ENCODE data around the gene PPIL6. TPM values are rescaled to one million over a fixed set of nuclear protein-coding genes. Genes with fewer than 3 reads are reported as not detected.

PPIL6 gene
- total RNA-seq, 2 experiments from 2014 or later = 0.84 to 1.3 TPM

DNA sequence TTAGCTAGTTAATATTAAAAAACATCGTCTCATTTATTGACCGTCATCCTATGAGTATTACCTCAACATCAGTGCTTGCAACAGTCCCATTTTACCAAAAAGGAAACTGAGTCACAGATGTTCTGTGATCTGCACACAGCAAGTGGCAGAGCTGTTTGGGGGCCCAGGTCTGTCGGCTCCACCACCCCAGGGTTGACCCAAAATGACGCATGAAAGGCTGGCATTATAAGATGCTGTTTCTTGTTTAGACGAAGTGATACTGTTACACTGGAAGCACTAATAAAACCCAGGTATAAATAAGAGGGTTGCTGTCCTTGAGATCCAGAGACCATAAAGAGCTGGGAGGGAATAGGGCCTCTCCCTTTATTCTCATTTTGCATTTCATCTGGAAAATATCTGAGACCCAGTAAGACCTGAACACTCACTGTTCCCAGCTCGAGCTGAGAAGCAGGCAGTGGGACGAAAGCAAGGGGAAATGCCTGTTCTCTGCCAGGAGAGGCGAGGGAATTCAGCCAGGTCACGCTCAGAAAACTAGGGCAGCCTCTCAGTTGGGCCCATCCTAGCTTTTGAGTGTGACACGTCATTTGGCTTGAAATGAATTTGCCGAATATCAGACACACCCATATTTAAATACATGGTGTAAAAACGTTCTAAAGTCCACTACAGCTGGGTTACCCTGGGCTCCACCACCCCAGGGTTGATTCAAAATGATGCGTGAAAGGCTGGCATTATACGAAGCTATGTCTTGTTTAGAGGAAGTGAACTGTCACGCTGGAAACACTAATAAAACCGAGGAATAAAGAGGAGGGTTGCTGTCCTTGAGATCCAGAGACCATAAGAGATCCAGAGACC lies 16.5 kb upstream of the PPIL6 start:
- no peaks in the 10 kb centered on the region for H3K27me3 ChIP-seq (ENCODE audit: control insufficient read depth in 1 of 2, insufficient read depth in 2 of 2, low read length in 2 of 2)
- TF ChIP-seq, protein P1, sequence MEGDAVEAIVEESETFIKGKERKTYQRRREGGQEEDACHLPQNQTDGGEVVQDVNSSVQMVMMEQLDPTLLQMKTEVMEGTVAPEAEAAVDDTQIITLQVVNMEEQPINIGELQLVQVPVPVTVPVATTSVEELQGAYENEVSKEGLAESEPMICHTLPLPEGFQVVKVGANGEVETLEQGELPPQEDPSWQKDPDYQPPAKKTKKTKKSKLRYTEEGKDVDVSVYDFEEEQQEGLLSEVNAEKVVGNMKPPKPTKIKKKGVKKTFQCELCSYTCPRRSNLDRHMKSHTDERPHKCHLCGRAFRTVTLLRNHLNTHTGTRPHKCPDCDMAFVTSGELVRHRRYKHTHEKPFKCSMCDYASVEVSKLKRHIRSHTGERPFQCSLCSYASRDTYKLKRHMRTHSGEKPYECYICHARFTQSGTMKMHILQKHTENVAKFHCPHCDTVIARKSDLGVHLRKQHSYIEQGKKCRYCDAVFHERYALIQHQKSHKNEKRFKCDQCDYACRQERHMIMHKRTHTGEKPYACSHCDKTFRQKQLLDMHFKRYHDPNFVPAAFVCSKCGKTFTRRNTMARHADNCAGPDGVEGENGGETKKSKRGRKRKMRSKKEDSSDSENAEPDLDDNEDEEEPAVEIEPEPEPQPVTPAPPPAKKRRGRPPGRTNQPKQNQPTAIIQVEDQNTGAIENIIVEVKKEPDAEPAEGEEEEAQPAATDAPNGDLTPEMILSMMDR (IDR thresholded peaks at IDR 0.05) = no peak
- Mint-ChIP-seq H3K4me3 (peak overlapping the region; percentile 84), H3K27ac (peak overlapping the region; percentile 31), H3K9me3 (no peaks in the 10 kb centered on the region), H3K36me3 (ENCODE audit: low read depth) (peaks cover 29% of the 10 kb centered on the region), H3K27me3 (no peaks in the 10 kb centered on the region), H3K4me1 (ENCODE audit: low read depth) (peaks cover 60% of the 10 kb centered on the region)
- ATAC-seq (ENCODE audit: poor library complexity) (no peak), DNase-seq (peak in 1 of 14 experiments; percentile 39)
- POLR2A ChIA-PET = interaction anchor here (0.6 to 9.5 kb wide), 9 partner anchors 14 to 1358 kb away, joined by 3 to 137 read pairs (median 6); partner anchors contain the start of genes CD164, CDK19, PPIL6 and SMPD2
- intact Hi-C loops (cut with DNase I, micrococcal nuclease) = loop anchor here (10.0 kb wide), 2 partner anchors 238 to 1628 kb away; partner anchors contain the start of genes AK9 (in 1 of the 2), FIG4 (in 1 of the 2) and SLC16A10 (in 1 of the 2)
- H3K36me3 ChIP-seq (ENCODE audit: insufficient read depth, low read length) = peaks cover 21% of the 10 kb centered on the region
- peaks cover 64% of the 10 kb centered on the region for H3K4me1 ChIP-seq (ENCODE audit: insufficient read depth, low read length)
- H3K27ac ChIP-seq (ENCODE audit: low read depth in 1 of 2, low read length in 2 of 2) = peak overlapping the region in 1 of 2 donors; percentile 22
- CTCF ChIA-PET = interaction anchor here (0.8 to 5.8 kb wide), 4 partner anchors 15 to 74 kb away, joined by 3 to 42 read pairs (median 8); partner anchors contain the start of genes CD164, PPIL6 and SMPD2
- no peaks in the 10 kb centered on the region for H3K9me3 ChIP-seq (ENCODE audit: control insufficient read depth in 1 of 2, insufficient read depth in 1 of 2, low read length in 2 of 2)
- no peak overlapping the region for H3K4me3 ChIP-seq (ENCODE audit: low read length)

DNA sequence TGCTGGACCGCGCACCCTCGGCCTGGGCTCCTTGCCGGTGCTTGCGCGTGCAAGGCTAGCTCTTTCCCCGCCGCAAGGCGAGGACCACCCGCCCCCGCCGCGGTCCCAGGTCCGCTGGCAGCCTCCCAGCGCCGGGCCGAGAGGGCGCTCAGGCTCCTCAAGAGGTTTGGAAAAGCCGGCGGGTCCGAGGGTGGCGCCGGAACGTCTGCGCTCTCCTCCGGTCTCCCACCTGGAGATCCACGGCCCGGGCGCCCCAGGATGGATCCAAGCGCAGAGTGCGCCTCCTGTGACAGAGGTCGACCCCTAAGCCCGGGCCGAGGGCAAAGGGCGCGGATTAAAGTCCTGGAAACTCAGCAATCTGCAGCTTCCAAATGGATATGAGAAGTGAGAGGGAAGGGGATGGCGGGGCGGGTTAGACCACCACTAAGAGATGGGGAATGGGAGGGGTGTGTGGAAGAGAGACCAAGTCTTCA lies 15.7 kb upstream of the PPIL6 start:
- Histone ChIP-seq H3K36me3 (ENCODE audit: insufficient read depth, low read length) (peaks cover 21% of the 10 kb centered on the region), H3K4me1 (ENCODE audit: insufficient read depth, low read length) (peaks cover 70% of the 10 kb centered on the region), H3K4me3 (ENCODE audit: low read length) (peak overlapping the region; percentile 97), H3K27me3 (ENCODE audit: control insufficient read depth in 1 of 2, insufficient read depth in 2 of 2, low read length in 2 of 2) (no peaks in the 10 kb centered on the region), H3K9me3 (ENCODE audit: control insufficient read depth in 1 of 2, insufficient read depth in 1 of 2, low read length in 2 of 2) (no peaks in the 10 kb centered on the region), H3K27ac (ENCODE audit: low read depth in 1 of 2, low read length in 2 of 2) (peak overlapping the region; percentile 28 to 61)
- DNase-seq (no peak), ATAC-seq (ENCODE audit: poor library complexity) (no peak)
- H3K27ac Mint-ChIP-seq = peak overlapping the region; percentile 31
- H3K27me3 Mint-ChIP-seq = no peaks in the 10 kb centered on the region
- H3K36me3 Mint-ChIP-seq (ENCODE audit: low read depth) = peaks cover 28% of the 10 kb centered on the region
- intact Hi-C loops (cut with DNase I, micrococcal nuclease) = loop anchor here (10.0 kb wide), 2 partner anchors 239 to 1629 kb away; partner anchors contain the start of genes AK9 (in 1 of the 2), FIG4 (in 1 of the 2) and SLC16A10 (in 1 of the 2)
- ChIA-PET CTCF (interaction anchor here (0.6 to 5.8 kb wide), 5 partner anchors 8 to 73 kb away, joined by 3 to 42 read pairs (median 3); partner anchors contain the start of genes CD164, PPIL6 and SMPD2), POLR2A (interaction anchor here (1.1 to 9.5 kb wide), 7 partner anchors 9 to 897 kb away, joined by 3 to 137 read pairs (median 11); partner anchors contain the start of genes CD164, PPIL6, SESN1 and SMPD2)
- TF ChIP-seq, protein P1 (IDR thresholded peaks at IDR 0.05) = no peak
- no peaks in the 10 kb centered on the region for H3K9me3 Mint-ChIP-seq
- H3K4me3 Mint-ChIP-seq = peak overlapping the region; percentile 84
- peaks cover 62% of the 10 kb centered on the region for H3K4me1 Mint-ChIP-seq (ENCODE audit: low read depth)

GRCh38 chr6:109455437-109456110 lies 15.1 kb upstream of the PPIL6 start, which contains the start of gene MICAL1:
MICAL1 (minus strand) TSS chr6:109455772; CDS start chr6:109454196, 1,576 bp downstream.
- ATAC-seq (ENCODE audit: poor library complexity) (peak; percentile 58), DNase-seq (peak; percentile 45 to 92 (median 70))
- Mint-ChIP-seq H3K4me3 (peak within 1 kb of the TSS; percentile 99), H3K4me1 (ENCODE audit: low read depth) (peaks cover 67% of the 10 kb centered on the region), H3K27me3 (no peaks in the 10 kb centered on the region), H3K9me3 (no peaks in the 10 kb centered on the region), H3K36me3 (ENCODE audit: low read depth) (peaks cover 29% of the 10 kb centered on the region), H3K27ac (peak within 1 kb of the TSS; percentile 95)
- CTCF ChIA-PET = interaction anchor here (0.6 to 5.8 kb wide), 6 partner anchors 8 to 73 kb away, joined by 3 to 42 read pairs (median 3); partner anchors contain the start of genes CD164, PPIL6 and SMPD2
- Histone ChIP-seq H3K4me1 (ENCODE audit: insufficient read depth, low read length) (peaks cover 75% of the 10 kb centered on the region), H3K4me3 (ENCODE audit: low read length) (peak within 1 kb of the TSS; percentile 97), H3K27ac (ENCODE audit: low read depth in 1 of 2, low read length in 2 of 2) (peak within 1 kb of the TSS; percentile 91 to 94), H3K9me3 (ENCODE audit: control insufficient read depth in 1 of 2, insufficient read depth in 1 of 2, low read length in 2 of 2) (no peaks in the 10 kb centered on the region), H3K36me3 (ENCODE audit: insufficient read depth, low read length) (peaks cover 19% of the 10 kb centered on the region), H3K27me3 (ENCODE audit: control insufficient read depth in 1 of 2, insufficient read depth in 2 of 2, low read length in 2 of 2) (no peaks in the 10 kb centered on the region)
- intact Hi-C loops (cut with DNase I, micrococcal nuclease) = loop anchor here (1.0 to 10.0 kb wide), 5 partner anchors 27 to 1629 kb away; partner anchors contain the start of genes ZBTB24 (in 2 of the 2), AK9 (in 1 of the 2), CD164 (in 1 of the 2) and FIG4 (in 1 of the 2)
- POLR2A ChIA-PET = interaction anchor here (0.6 to 9.5 kb wide), 10 partner anchors 9 to 897 kb away, joined by 3 to 137 read pairs (median 8); partner anchors contain the start of genes CD164, PPIL6, SESN1 and SMPD2
- TF ChIP-seq, protein P1 (IDR thresholded peaks at IDR 0.05) = no peak

Data from CD4-positive, alpha-beta T cell (primary cell).